Right lobe of liver (tissue), 4 donors: ENCODE results near the gene ZNF845.

Experiments
- CTCF ChIP-seq, 4 donors: fragments of 200-600 bp in 3 of 4; fragments of 450-650 bp in 1 of 4; IDR thresholded peaks; one replicate each; pipeline versions ENCODE4 v1.5.1 to v1.8.0; 2016 to 2022; ENCODE audit warnings: antibody characterized with exemption in 4 of 4, mild to moderate bottlenecking in 2 of 4
- POLR2A ChIP-seq: fragments of 450-650 bp; IDR thresholded peaks from one replicate; pipeline ENCODE4 v1.6.1; 2017; ENCODE audit warnings: antibody characterized with exemption, mild to moderate bottlenecking
- donor health status: DM: no; HTN: no; CAD: no.
- donor health status: DM: no; HTN: no; CAD: no.
- donor health status: DM: no; HTN: yes; CAD: no.

- TF ChIP-seq CTCF (IDR thresholded peaks at IDR 0.05) (no peak), POLR2A (no peak)
Measured at GRCh38 chr19:53374743-53375142, 41.2 kb downstream of the ZNF845 start.
